Measurements from ENCODE around the gene KRTAP12-1. TPM values are rescaled to one million over a fixed set of nuclear protein-coding genes. Genes with fewer than 3 reads are reported as not detected.

The KRTAP12-1 gene
- total and polyA plus RNA-seq, 2 of the 8 experiments (the other 6 are each of a cell fraction or from before 2014, with no cell fraction given): 0.50 to 0.73 TPM

GRCh38 chr21:44684077-44684476, 2.1 kb upstream of the KRTAP12-1 start:
- no peak overlapping the region for H4K91ac ChIP-seq (replicated peaks; ENCODE audit: insufficient read length, low read length)
- H2BK20ac ChIP-seq (ENCODE audit: low read length): no peak overlapping the region
- no peaks in the 10 kb centered on the region for H3K36me3 ChIP-seq (ENCODE audit: control insufficient read depth in 2 of 4, insufficient read depth in 4 of 4, low read length in 3 of 4)
- H3K27me3 ChIP-seq (replicated peaks in 1 of 4; ENCODE audit: control insufficient read depth in 3 of 4, extremely low read depth in 1 of 4, insufficient read depth in 3 of 4, low read length in 3 of 4): no peaks in the 10 kb centered on the region
- no peak overlapping the region for H3K4me3 ChIP-seq (ENCODE audit: extremely low read depth in 1 of 4, insufficient read depth in 2 of 4, low read depth in 3 of 4, low read length in 4 of 4)
- H3K23me2 ChIP-seq (ENCODE audit: low read depth, low read length): no peaks in the 10 kb centered on the region
- H3K56ac ChIP-seq (replicated peaks; ENCODE audit: insufficient read length, low read depth, low read length): no peak overlapping the region
- H4K5ac ChIP-seq (ENCODE audit: insufficient read length, low read depth, low read length): no peak overlapping the region
- 79% methylated on average over 7 of the region's 7 CpGs; no CpG with 5 or more reads in 1 of the 2 experiments for WGBS, 2 experiments (ENCODE audit: extremely low coverage in 1 of 2, insufficient coverage in 1 of 2, insufficient read length in 1 of 2, insufficient replicate concordance in 2 of 2, low coverage in 1 of 2, low lambda C conversion rate in 2 of 2, missing lambda C conversion rate in 1 of 2)
- no peak overlapping the region for H2AK5ac ChIP-seq (ENCODE audit: low read depth, low read length)
- no peak overlapping the region for H3K9ac ChIP-seq (replicated peaks in 1 of 4; ENCODE audit: extremely low read depth in 1 of 4, low read depth in 3 of 4, low read length in 3 of 4)
- H3K27ac ChIP-seq (ENCODE audit: low read depth, low read length): no peak overlapping the region
- no peaks in the 10 kb centered on the region for H3K79me1 ChIP-seq (ENCODE audit: low read depth, low read length)
- ChIA-PET CTCF (ENCODE audit: partially characterized antibody) (no interaction called here), POLR2A (ENCODE audit: partially characterized antibody) (no interaction called here)
- no peaks in the 10 kb centered on the region for H3K9me3 ChIP-seq (ENCODE audit: insufficient read depth in 2 of 2, low read depth in 1 of 2, low read length in 1 of 2)
- no peak overlapping the region for H3K4ac ChIP-seq (replicated peaks; ENCODE audit: insufficient read length, low read depth, low read length)
- no peak overlapping the region for H4K8ac ChIP-seq (ENCODE audit: extremely low read depth, insufficient read depth, low read length)
- FAIRE-seq: no peak
- H2BK12ac ChIP-seq (ENCODE audit: low read depth, low read length): no peak overlapping the region
- no peak overlapping the region for H3K14ac ChIP-seq (ENCODE audit: insufficient read length)
- H2BK15ac ChIP-seq (ENCODE audit: low read length): no peak overlapping the region
- H3K4me1 ChIP-seq (replicated peaks in 1 of 4; ENCODE audit: control insufficient read depth in 3 of 4, insufficient read depth in 4 of 4, low read length in 3 of 4): peaks cover 5 to 11% (median 9%) of the 10 kb centered on the region in 4 experiments
- no peak overlapping the region for H2AFZ ChIP-seq (ENCODE audit: low read length)
- TF ChIP-seq EZH2 (IDR thresholded peaks at IDR 0.05; ENCODE audit: low read depth, low read length, severe bottlenecking): no peak
- no peak for TF ChIP-seq FOSL1 (IDR thresholded peaks at IDR 0.05; ENCODE audit: insufficient read depth, low read depth, low read length)
- no peak for TF ChIP-seq TBP (IDR thresholded peaks at IDR 0.05; ENCODE audit: low read depth, low read length)
- no peaks in the 10 kb centered on the region for H4K20me1 ChIP-seq (replicated peaks in 1 of 2; ENCODE audit: control insufficient read depth in 1 of 2, insufficient read depth in 2 of 2, low read length in 2 of 2)
- no peaks in the 10 kb centered on the region for H3K79me2 ChIP-seq (ENCODE audit: control insufficient read depth in 1 of 2, insufficient read depth in 2 of 2, low read length in 2 of 2)
- H3K4me2 ChIP-seq (ENCODE audit: insufficient read depth in 1 of 2, low read depth in 2 of 2, low read length in 2 of 2): no peak overlapping the region
- H2BK5ac ChIP-seq (ENCODE audit: low read depth, low read length): no peak overlapping the region
- no peak overlapping the region for H3K23ac ChIP-seq (ENCODE audit: insufficient read length)
- H2BK120ac ChIP-seq (replicated peaks; ENCODE audit: low read depth, low read length): no peak overlapping the region
- no peak for DNase-seq (ENCODE audit: low read depth in 1 of 2, low spot score in 2 of 2)
- H3K18ac ChIP-seq (ENCODE audit: extremely low read depth, low read length): no peak overlapping the region

Measured in H1 (cell line).